HG03520 (cell line): ENCODE results near the gene SLC1A1.
"Not testable (repeated sequence)": the region's sequence is repeated elsewhere in the genome, so short reads cannot be mapped to it uniquely, and the experiment has no call there.

Source experiments
- ATAC-seq: cut with Tn5 transposase; IDR thresholded peaks from one replicate; pipeline ENCODE4 v1.9.1; 2021; ENCODE audit warnings: mild to moderate bottlenecking, moderate library complexity; ENCODE audit not compliant: unreplicated experiment

Gene SLC1A1

GRCh38 chr9:4574657-4575243 is 84.5 kb downstream of the SLC1A1 start:
- peak; percentile 63 for ATAC-seq

- ATAC-seq, result no peak
Measured at GRCh38 chr9:4575997-4576396, 85.7 kb downstream of the SLC1A1 start.

GRCh38 chr9:4576448-4576847 is 86.2 kb downstream of the SLC1A1 start:
- no peak for ATAC-seq

- ATAC-seq, result no peak
Measured at GRCh38 chr9:4579001-4579400, 88.7 kb downstream of the SLC1A1 start.

GRCh38 chr9:4581035-4581760 is 90.9 kb downstream of the SLC1A1 start:
- ATAC-seq, result no peak

- no peak for ATAC-seq
Measured at GRCh38 chr9:4581861-4582565, 91.7 kb downstream of the SLC1A1 start.

- no peak for ATAC-seq
Measured at GRCh38 chr9:4583001-4583400, 92.7 kb downstream of the SLC1A1 start.

- ATAC-seq, result no peak
Measured at GRCh38 chr9:4584636-4585035, 94.4 kb downstream of the SLC1A1 start.

- no peak for ATAC-seq
Measured at GRCh38 chr9:4585135-4585534, 94.9 kb downstream of the SLC1A1 start.

- no peak for ATAC-seq
Measured at GRCh38 chr9:4588721-4589120, 98.5 kb downstream of the SLC1A1 start.

- ATAC-seq, result no peak
Measured at GRCh38 chr9:4590430-4591122, 100.3 kb downstream of the SLC1A1 start.

GRCh38 chr9:4591123-4591500 is 100.8 kb downstream of the SLC1A1 start:
- no peak for ATAC-seq

- no peak for ATAC-seq
Measured at GRCh38 chr9:4592295-4592694, 102.0 kb downstream of the SLC1A1 start.

- ATAC-seq, result no peak
Measured at GRCh38 chr9:4592886-4593285, 102.6 kb downstream of the SLC1A1 start.

- no peak for ATAC-seq
Measured at GRCh38 chr9:4594545-4594944, 104.3 kb downstream of the SLC1A1 start.

- no peak for ATAC-seq
Measured at GRCh38 chr9:4594994-4595393, 104.7 kb downstream of the SLC1A1 start.

GRCh38 chr9:4596165-4596922 is 106.1 kb downstream of the SLC1A1 start:
- no peak for ATAC-seq

- no peak for ATAC-seq
Measured at GRCh38 chr9:4600368-4600767, 110.1 kb downstream of the SLC1A1 start.

- no peak for ATAC-seq
Measured at GRCh38 chr9:4603830-4604229, 113.6 kb downstream of the SLC1A1 start.

- ATAC-seq, result peak; percentile 69
Measured at GRCh38 chr9:4604678-4605095, 114.4 kb downstream of the SLC1A1 start.

GRCh38 chr9:4606033-4606432 is 115.8 kb downstream of the SLC1A1 start:
- not testable (repeated sequence) for ATAC-seq
